H1 (cell line): ENCODE measurements around the gene DYSF. TPM values are rescaled to one million over a fixed set of nuclear protein-coding genes. Genes with fewer than 3 reads are reported as not detected.

ENCODE experiments used
- CTCF ChIA-PET: fragments of 300-600 bp; sonication (Branson Sonifier 250); formaldehyde crosslinking; loops from one replicate; lab custom pipeline; 2021; ENCODE audit not compliant: partially characterized antibody; lab: Charles Lee
- POLR2A ChIA-PET: fragments of 300-600 bp; sonication (Branson Sonifier 250); formaldehyde crosslinking; loops from one replicate; lab custom pipeline; 2021; ENCODE audit warnings: inconsistent platforms; ENCODE audit not compliant: partially characterized antibody; lab: Charles Lee
- DNase-seq, 2 experiments: peaks; one replicate each; pipeline versions ENCODE4 v3.0.0 to v3.0.0-alpha.2; 2010 to 2022; ENCODE audit warnings: low spot score in 2 of 2, low read depth in 1 of 2, mixed read lengths in 1 of 2
- FAIRE-seq: peaks from 2 replicates; lab custom pipeline; 2011; peaks lifted over from hg19 to GRCh38; lab: Jason Lieb, UNC
- H2AFZ ChIP-seq: 2 replicates; pipeline ENCODE4 v1.8.1; 2012; ENCODE audit warnings: low read length, inconsistent platforms
- H2AK5ac ChIP-seq: 2 replicates; pipeline ENCODE4 v1.6.1; 2013; ENCODE audit warnings: low read depth, low read length
- H2BK120ac ChIP-seq: replicated peaks from 2 replicates; pipeline ENCODE3; 2013; ENCODE audit warnings: low read depth, low read length, inconsistent platforms
- H2BK12ac ChIP-seq: 2 replicates; pipeline ENCODE4 v1.6.1; 2013; ENCODE audit warnings: low read depth, low read length
- H2BK15ac ChIP-seq: 2 replicates; pipeline ENCODE4 v1.6.1; 2013; ENCODE audit warnings: low read length
- H2BK20ac ChIP-seq: 2 replicates; pipeline ENCODE4 v1.6.1; 2013; ENCODE audit warnings: low read length
- H2BK5ac ChIP-seq: 2 replicates; pipeline ENCODE4 v1.6.1; 2013; ENCODE audit warnings: low read depth, low read length
- H3K14ac ChIP-seq: 2 replicates; pipeline ENCODE4 v1.6.1; 2013; ENCODE audit warnings: inconsistent platforms; ENCODE audit not compliant: insufficient read length
- H3K18ac ChIP-seq: 2 replicates; pipeline ENCODE4 v1.6.1; 2013; ENCODE audit warnings: low read length; ENCODE audit errors: extremely low read depth
- H3K23ac ChIP-seq: 2 replicates; pipeline ENCODE4 v1.6.1; 2013; ENCODE audit warnings: inconsistent platforms; ENCODE audit not compliant: insufficient read length
- H3K23me2 ChIP-seq: 2 replicates; pipeline ENCODE4 v1.6.1; 2013; ENCODE audit warnings: low read depth, low read length
- H3K27ac ChIP-seq: 2 replicates; pipeline ENCODE4 v1.6.1; 2011; ENCODE audit warnings: low read depth, low read length, inconsistent platforms
- H3K27me3 ChIP-seq, 4 experiments: replicated peaks in 1 of 4; 1 replicate in 1 of 4; 2 replicates in 3 of 4; pipeline versions ENCODE4 v1.6.1 to v1.8.1; 2011 to 2013; ENCODE audit warnings: low read length in 3 of 4, mild to moderate bottlenecking in 3 of 4, inconsistent platforms in 2 of 4, mixed read lengths in 2 of 4, moderate library complexity in 1 of 4; ENCODE audit not compliant: control insufficient read depth in 3 of 4, insufficient read depth in 3 of 4; ENCODE audit errors: extremely low read depth in 1 of 4
- H3K36me3 ChIP-seq, 4 experiments: 2 replicates each; pipeline versions ENCODE4 v1.6.1 to v1.8.1; 2011 to 2013; ENCODE audit warnings: mild to moderate bottlenecking in 4 of 4, low read length in 3 of 4, moderate library complexity in 2 of 4, control low read depth in 1 of 4, inconsistent platforms in 1 of 4; ENCODE audit not compliant: insufficient read depth in 4 of 4, control insufficient read depth in 2 of 4
- H3K4ac ChIP-seq: replicated peaks from 2 replicates; pipeline ENCODE3; 2013; ENCODE audit warnings: low read length, low read depth, mixed read lengths, inconsistent platforms; ENCODE audit not compliant: insufficient read length
- H3K4me1 ChIP-seq, 4 experiments: replicated peaks in 1 of 4; 1 replicate in 1 of 4; 2 replicates in 3 of 4; pipeline versions ENCODE4 v1.6.1 to v1.8.1; 2011 to 2013; ENCODE audit warnings: low read length in 3 of 4, inconsistent platforms in 2 of 4, mixed read lengths in 1 of 4; ENCODE audit not compliant: insufficient read depth in 4 of 4, control insufficient read depth in 3 of 4
- H3K4me2 ChIP-seq, 2 experiments: 2 replicates each; pipeline versions ENCODE4 v1.6.1 to v1.8.1; 2011 to 2013; ENCODE audit warnings: low read depth in 2 of 2, low read length in 2 of 2, control low read depth in 1 of 2, inconsistent platforms in 1 of 2, mild to moderate bottlenecking in 1 of 2; ENCODE audit not compliant: insufficient read depth in 1 of 2
- H3K4me3 ChIP-seq, 4 experiments: fragments of 200-600, 300-600 bp in 1 of 4; sonication (generic), shearing (Covaris generic), sonication (Bioruptor Twin) in 1 of 4; 2 replicates each; pipeline versions ENCODE4 v1.5.1 to v1.8.1; 2011 to 2016; ENCODE audit warnings: low read length in 4 of 4, low read depth in 3 of 4, control low read depth in 2 of 4, inconsistent platforms in 2 of 4, mild to moderate bottlenecking in 2 of 4, mixed read lengths in 1 of 4, moderate library complexity in 1 of 4; ENCODE audit not compliant: insufficient read depth in 2 of 4; ENCODE audit errors: extremely low read depth in 1 of 4
- H3K56ac ChIP-seq: replicated peaks from 2 replicates; pipeline ENCODE3; 2013; ENCODE audit warnings: low read depth, mild to moderate bottlenecking, mixed read lengths, low read length, inconsistent platforms; ENCODE audit not compliant: insufficient read length
- H3K79me1 ChIP-seq: 2 replicates; pipeline ENCODE4 v1.6.1; 2013; ENCODE audit warnings: low read depth, low read length, control low read depth
- H3K79me2 ChIP-seq, 2 experiments: 2 replicates each; pipeline versions ENCODE4 v1.6.1 to v1.8.1; 2012 to 2013; ENCODE audit warnings: low read length in 2 of 2, mild to moderate bottlenecking in 2 of 2, inconsistent platforms in 1 of 2; ENCODE audit not compliant: insufficient read depth in 2 of 2, control insufficient read depth in 1 of 2
- H3K9ac ChIP-seq, 4 experiments: replicated peaks in 1 of 4; 1 replicate in 1 of 4; 2 replicates in 3 of 4; pipeline versions ENCODE4 v1.6.1 to v1.8.1; 2011 to 2013; ENCODE audit warnings: low read depth in 3 of 4, low read length in 3 of 4, control low read depth in 2 of 4, mild to moderate bottlenecking in 2 of 4, moderate library complexity in 2 of 4, inconsistent platforms in 1 of 4; ENCODE audit errors: extremely low read depth in 1 of 4
- H3K9me3 ChIP-seq, 2 experiments: 2 replicates each; pipeline versions ENCODE4 v1.6.1 to v1.8.1; 2012 to 2013; ENCODE audit warnings: mild to moderate bottlenecking in 2 of 2, moderate library complexity in 2 of 2, control low read depth in 1 of 2, inconsistent platforms in 1 of 2, low read depth in 1 of 2, low read length in 1 of 2, mixed read lengths in 1 of 2; ENCODE audit not compliant: insufficient read depth in 2 of 2
- H4K20me1 ChIP-seq, 2 experiments: replicated peaks in 1 of 2; 2 replicates each; pipeline versions ENCODE3 to v1.8.1; 2011 to 2013; ENCODE audit warnings: inconsistent platforms in 2 of 2, low read length in 2 of 2, mild to moderate bottlenecking in 1 of 2; ENCODE audit not compliant: insufficient read depth in 2 of 2, control insufficient read depth in 1 of 2
- H4K5ac ChIP-seq: 2 replicates; pipeline ENCODE4 v1.6.1; 2013; ENCODE audit warnings: low read length, low read depth, mixed read lengths, inconsistent platforms; ENCODE audit not compliant: insufficient read length
- H4K8ac ChIP-seq: 2 replicates; pipeline ENCODE4 v1.8.0; 2013; ENCODE audit warnings: mild to moderate bottlenecking, moderate library complexity, low read length, inconsistent platforms; ENCODE audit not compliant: insufficient read depth; ENCODE audit errors: extremely low read depth
- H4K91ac ChIP-seq: replicated peaks from 2 replicates; pipeline ENCODE3; 2013; ENCODE audit warnings: low read length, mixed read lengths, inconsistent platforms; ENCODE audit not compliant: insufficient read length
- EGR1 ChIP-seq: IDR thresholded peaks from 2 replicates; pipeline ENCODE4 v1.6.1; 2011; ENCODE audit warnings: low read depth, low read length, borderline replicate concordance
- MAFK ChIP-seq: IDR thresholded peaks from 2 replicates; pipeline ENCODE4 v1.6.1; 2012; ENCODE audit warnings: low read depth, mild to moderate bottlenecking, improper control_type of control experiment, low read length
- SIX5 ChIP-seq: IDR thresholded peaks from 2 replicates; pipeline ENCODE4 v1.6.1; 2011; ENCODE audit warnings: mild to moderate bottlenecking, low read depth, low read length
- WGBS, 2 experiments: shearing (Covaris generic) in 1 of 2; methylation state at CpG; one replicate each; pipeline versions ENCODE4 v1.1.6 to v1.1.7; 2013 to 2015; ENCODE audit warnings: low lambda C conversion rate in 2 of 2, mixed read lengths in 2 of 2, inconsistent platforms in 1 of 2, low coverage in 1 of 2, missing lambda C conversion rate in 1 of 2; ENCODE audit not compliant: insufficient replicate concordance in 2 of 2, insufficient coverage in 1 of 2, insufficient read length in 1 of 2; ENCODE audit errors: extremely low coverage in 1 of 2, missing lambda C conversion rate in 1 of 2; 5-methylcytosine and 5-hydroxymethylcytosine counted together
- polyA plus RNA-seq, 7 experiments: library from polyadenylated mRNA; depleted of rRNA in 3 of 7; stranded (reverse) in 5 of 7; unstranded in 2 of 7; fragments of >200 nt in 5 of 7; fragments of 200-250 nt in 2 of 7; gene quantifications; 1 replicate in 5 of 7; 2 replicates in 1 of 7; 4 replicates in 1 of 7; pipeline versions ENCODE4 v1.2.1 to v1.2.3, GENCODE V29; 2011 to 2013; ENCODE audit warnings: missing spikeins in 2 of 7, mixed read lengths in 2 of 7
- total RNA-seq: library from RNA; stranded (reverse); fragmentation: NEBNext Ultra II Directional; extraction: Animal tissue kit (Norgen Biotek cat#: 25700); gene quantifications from 2 replicates; pipeline ENCODE4 v1.2.1, GENCODE V29; 2021

Gene DYSF
- total and polyA plus RNA-seq, 2 of the 8 experiments (the other 6 are each of a cell fraction or from before 2014, with no cell fraction given), result 5.8 to 7.1 TPM

DNA sequence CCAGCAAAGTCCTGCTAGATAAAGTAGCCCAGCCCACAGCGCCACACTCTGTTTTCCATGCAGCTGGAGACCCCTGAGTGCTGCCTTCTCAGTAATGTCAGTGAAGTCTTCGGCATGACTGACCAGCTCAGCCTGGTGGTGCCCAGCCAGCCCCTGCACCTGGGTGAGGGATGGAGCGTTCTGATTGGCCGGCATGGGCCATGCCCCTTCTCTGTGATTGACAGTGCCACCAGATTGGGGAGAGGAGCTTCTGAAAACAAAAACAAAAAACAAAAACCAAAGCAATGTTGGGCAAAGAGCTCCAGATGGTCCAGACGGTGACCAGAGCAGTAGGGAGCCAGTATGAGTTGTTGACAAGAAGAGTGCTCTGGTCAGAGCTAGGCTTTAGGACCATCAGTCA is 122.6 kb downstream of the DYSF start:
- Histone ChIP-seq H2BK12ac (no peak overlapping the region), H3K36me3 (peaks cover 0 to 5% (median 3%) of the 10 kb centered on the region in 4 experiments; a peak in 5 of 8 replicates), H3K27ac (no peak overlapping the region; the same call in 1 of the 2 replicates), H2BK120ac (no peak overlapping the region), H3K23ac (no peak overlapping the region), H4K20me1 (peaks cover 0 to 4% of the 10 kb centered on the region in 2 experiments), H3K9ac (no peak overlapping the region), H3K56ac (no peak overlapping the region), H3K4ac (no peak overlapping the region), H3K9me3 (peaks cover 8 to 10% of the 10 kb centered on the region in 2 experiments; a peak in 2 of 4 replicates), H3K79me1 (no peaks in the 10 kb centered on the region; the same call in 1 of the 2 replicates), H2AK5ac (no peak overlapping the region), H4K8ac (no peak overlapping the region; the same call in 1 of the 2 replicates), H3K4me2 (no peak overlapping the region), H2BK15ac (no peak overlapping the region), H3K14ac (no peak overlapping the region), H3K18ac (no peak overlapping the region), H2AFZ (no peak overlapping the region), H3K4me1 (no peaks in the 10 kb centered on the region; a peak in 1 of 7 replicates), H3K4me3 (no peak overlapping the region), H2BK20ac (no peak overlapping the region), H4K91ac (no peak overlapping the region), H2BK5ac (no peak overlapping the region), H3K23me2 (peaks cover 17% of the 10 kb centered on the region; the same call in 1 of the 2 replicates), H4K5ac (no peak overlapping the region), H3K79me2 (no peaks in the 10 kb centered on the region), H3K27me3 (no peaks in the 10 kb centered on the region)
- no peak for FAIRE-seq
- ChIA-PET POLR2A (interaction anchor here (1.0 kb wide), 1 partner anchor 10 kb away, joined by 3 read pairs; no protein-coding TSS in a partner anchor), CTCF (interaction anchor here (0.7 to 1.2 kb wide), 7 partner anchors 15 to 1287 kb away, joined by 3 to 5 read pairs (median 3); no protein-coding TSS in a partner anchor)
- no peak for DNase-seq
- 88% methylated on average over 5 of the region's 5 CpGs; no CpG with 5 or more reads in 1 of the 2 experiments for WGBS, 2 experiments
- no peak for TF ChIP-seq EGR1
- no peak for TF ChIP-seq SIX5
- no peak for TF ChIP-seq MAFK
